COLO668 (cell line): ENCODE data around the gene C4orf36.

Source experiments
- DNase-seq: peaks from one replicate; lab custom pipeline; 2025; ENCODE audit not compliant: unreplicated experiment; lab: John Stamatoyannopoulos, UW

The C4orf36 gene, protein sequence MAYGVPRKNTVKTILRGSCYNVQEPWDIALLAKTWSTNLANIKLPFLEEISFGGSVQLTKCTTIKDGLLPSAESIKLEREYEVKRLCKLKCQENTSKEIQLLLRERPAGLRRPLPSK

GRCh38 chr4:86891762-86892635, at the start of gene C4orf36:
Gene C4orf36 (minus strand): TSS chr4:86892422. CDS start chr4:86891520, 902 bp downstream.
- peak; percentile 77 for DNase-seq

GRCh38 chr4:86940920-86941460, 48.8 kb upstream of the C4orf36 start:
- no peak for DNase-seq

GRCh38 chr4:86939729-86940575, 47.7 kb upstream of the C4orf36 start:
- DNase-seq: no peak

- no peak for DNase-seq
Observed at GRCh38 chr4:86938771-86939520, 46.7 kb upstream of the C4orf36 start.

DNA sequence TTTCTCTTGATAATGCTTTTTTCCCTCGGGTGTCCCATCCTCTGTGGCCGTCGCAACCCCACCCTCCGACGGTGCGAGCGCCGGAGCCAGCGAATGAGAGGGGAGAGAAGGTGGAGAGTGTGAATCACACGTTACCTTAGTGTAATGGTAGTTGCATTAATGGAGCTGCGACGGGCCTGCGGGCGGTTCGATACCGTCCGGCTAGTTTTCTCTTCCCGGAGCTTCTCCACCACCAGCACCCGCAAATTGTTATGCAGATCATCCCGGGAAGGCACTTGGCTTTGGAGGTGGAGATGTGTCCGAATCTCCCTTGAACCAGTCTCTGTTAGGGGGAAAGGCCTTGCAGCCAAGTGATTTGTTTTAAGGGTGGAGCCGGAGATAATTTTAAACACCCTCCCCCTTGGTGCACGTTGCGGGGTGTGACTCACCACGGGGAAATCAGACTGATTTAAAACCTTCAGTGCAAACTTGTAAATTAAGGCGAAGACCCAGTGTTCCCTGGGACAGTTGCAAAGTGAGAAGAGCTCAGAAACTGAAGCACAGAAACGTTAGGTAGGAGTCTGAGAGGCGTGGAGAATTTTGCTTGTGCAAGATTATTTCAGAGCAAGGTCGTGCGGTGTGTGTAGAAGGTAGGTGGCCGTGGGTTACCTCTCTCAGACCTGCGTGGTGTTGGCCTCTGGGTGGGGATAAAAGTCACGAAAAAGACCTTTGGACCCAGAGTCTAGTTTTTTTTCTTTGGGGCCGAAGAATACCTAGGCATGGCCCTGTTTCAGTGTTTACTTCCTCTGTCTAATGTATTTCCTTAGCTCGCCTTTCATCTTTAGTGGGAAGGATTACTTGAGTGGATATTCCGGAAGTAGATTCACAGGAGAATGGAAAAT, 43.9 kb upstream of the C4orf36 start:
- peak; percentile 68 for DNase-seq

GRCh38 chr4:86935566-86935852, 43.3 kb upstream of the C4orf36 start:
- no peak for DNase-seq

GRCh38 chr4:86934771-86935565, 42.7 kb upstream of the C4orf36 start, which contains the start of gene AFF1:
Gene AFF1 (plus strand): TSS chr4:86935011. CDS start chr4:86948534, 13,523 bp downstream.
- peak; percentile 95 for DNase-seq

DNA sequence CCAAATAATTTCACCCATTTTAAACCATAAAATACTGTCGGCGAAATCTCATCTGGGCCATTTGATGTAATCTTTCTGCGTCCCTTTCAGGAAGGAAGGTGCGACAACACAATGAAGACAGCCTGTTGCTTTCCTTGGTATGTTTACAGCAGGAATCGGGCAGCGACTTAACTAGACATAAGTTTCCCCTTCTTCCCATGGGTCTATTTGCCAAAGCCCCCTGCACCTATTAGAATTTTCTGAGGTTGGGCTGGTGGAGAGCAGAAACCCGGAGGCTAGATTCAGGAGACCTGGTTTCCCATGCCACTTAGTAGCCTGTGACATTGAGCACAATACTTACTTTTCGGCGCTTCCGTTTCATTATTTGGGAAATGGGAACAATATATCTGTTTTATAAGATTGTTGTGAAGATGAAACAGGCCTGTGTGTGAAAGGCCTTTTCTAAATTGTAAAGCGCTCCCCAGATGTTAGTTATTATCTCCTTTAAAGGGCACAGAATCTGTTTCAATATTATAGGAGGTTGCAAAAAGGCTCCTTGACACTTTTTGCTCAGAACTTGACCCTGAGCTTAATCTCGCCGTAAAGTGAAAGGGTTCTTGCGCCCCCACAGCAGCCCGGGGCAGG, 42.0 kb upstream of the C4orf36 start:
- DNase-seq: no peak

DNA sequence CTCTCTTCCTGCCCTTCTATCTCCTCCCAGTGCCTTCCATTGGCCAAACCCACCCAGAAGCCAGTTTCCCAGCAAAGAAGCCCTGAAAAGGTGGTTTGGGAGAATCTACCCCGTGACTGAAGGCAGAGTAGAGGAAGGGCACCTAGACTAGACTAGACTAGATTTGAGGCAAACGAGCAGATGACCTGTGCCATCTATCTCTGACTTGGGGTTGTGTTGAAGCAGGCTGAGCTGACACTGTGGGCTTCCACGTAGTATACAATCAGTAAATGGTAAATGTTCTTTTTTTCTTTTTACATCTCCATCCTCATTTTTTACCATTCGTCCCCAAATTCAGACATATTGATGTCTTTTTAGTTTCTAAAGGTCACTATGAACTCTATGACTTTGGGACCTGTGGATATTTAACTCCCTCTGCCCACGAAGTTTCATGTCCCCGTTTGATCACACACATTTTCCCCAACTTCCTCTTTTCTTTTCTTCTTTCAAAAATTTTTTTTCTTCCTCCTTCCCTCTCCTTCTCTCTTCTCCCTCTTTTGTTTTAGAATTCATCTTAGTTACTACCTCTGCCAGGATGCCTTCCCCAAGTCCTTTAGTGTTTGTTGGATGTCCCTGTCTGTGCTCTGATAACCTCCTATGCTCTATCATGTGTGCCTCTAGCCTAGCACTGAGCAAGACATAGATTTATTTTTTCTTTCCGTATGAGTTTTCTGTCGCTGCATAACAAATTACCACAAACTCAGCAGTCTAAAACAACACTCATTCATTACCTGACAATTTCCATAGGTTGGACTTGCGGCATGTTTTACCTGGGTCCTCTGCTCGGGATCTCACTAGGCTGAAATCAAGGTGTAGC, 36.4 kb upstream of the C4orf36 start:
- no peak for DNase-seq

GRCh38 chr4:86927843-86928395, 35.7 kb upstream of the C4orf36 start:
- peak; percentile 21 for DNase-seq

DNA sequence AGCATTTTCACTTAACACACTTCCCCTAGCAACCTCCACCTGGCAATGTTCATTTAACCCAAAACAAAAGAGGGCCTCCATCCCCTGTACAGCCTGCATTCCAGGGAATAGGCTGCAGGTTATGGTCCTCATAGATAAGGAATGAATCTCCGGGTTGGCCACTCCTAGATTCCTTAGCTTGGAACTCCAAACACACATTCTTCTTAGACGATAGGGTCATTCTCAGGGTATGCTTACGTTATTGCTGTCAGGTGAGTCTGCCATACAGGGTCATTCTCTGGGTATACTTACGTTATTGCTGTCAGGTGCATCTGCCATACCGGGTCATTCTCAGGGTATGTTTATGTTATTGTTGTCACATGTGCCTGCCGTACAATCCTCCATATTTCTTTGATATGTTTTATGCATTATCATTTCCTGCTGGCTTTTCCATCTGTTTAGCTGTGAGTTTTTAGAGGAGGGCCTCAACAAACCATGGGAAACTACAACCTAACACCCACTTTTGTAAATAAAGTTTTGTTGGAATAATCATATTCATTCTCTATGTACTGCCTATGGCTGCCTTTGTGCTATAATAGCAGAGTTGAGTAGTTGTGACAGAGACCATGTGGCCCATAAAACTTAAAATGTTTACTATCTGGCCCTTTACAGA, 34.3 kb upstream of the C4orf36 start:
- DNase-seq: no peak

DNA sequence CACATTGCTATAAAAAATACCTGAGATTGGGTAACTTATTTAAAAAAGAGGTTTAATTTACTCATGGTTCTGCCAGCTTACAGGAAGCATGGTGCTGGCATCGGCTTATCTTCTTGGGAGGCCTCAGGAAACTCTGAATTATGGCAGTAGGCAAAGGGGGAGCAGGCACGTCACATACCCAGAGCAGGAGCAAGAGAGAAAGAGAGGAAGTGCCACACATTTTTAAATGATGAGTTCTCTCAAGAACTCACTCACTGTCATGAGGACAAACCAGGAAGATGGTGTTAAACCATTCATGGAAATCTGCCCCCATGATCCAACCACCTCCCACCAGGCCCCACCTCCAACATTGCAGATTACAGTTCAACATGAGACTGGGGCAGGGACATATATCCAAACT, 32.6 kb upstream of the C4orf36 start:
- DNase-seq: no peak

DNA sequence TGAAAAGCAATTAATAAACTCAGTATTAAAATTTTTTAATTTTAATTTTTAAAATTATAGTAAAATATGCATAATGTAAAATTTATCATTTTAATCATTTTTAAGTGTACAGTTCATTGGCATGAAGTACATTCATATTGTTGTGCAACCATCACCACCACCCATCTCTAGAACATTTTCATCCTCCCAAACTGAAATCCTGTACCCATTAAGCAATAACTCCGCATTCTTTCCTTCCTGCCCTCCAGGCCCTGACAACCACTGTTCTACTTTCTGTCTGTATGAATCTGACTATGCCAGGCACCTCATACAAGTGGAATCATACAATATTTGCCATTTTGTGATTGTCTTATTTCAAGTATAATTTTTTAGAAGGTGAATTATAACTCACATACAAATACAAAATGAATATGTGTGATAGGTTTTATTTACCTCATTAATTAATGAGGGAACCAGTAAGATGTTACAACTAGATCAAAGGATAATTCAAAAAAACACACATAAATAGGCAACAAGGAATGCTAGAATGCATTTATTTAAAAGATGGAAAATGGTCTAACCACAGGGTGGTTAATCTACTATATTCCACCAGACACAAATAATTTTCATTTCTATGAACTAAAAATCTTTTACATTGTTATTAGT, 29.5 kb upstream of the C4orf36 start:
- no peak for DNase-seq

DNA sequence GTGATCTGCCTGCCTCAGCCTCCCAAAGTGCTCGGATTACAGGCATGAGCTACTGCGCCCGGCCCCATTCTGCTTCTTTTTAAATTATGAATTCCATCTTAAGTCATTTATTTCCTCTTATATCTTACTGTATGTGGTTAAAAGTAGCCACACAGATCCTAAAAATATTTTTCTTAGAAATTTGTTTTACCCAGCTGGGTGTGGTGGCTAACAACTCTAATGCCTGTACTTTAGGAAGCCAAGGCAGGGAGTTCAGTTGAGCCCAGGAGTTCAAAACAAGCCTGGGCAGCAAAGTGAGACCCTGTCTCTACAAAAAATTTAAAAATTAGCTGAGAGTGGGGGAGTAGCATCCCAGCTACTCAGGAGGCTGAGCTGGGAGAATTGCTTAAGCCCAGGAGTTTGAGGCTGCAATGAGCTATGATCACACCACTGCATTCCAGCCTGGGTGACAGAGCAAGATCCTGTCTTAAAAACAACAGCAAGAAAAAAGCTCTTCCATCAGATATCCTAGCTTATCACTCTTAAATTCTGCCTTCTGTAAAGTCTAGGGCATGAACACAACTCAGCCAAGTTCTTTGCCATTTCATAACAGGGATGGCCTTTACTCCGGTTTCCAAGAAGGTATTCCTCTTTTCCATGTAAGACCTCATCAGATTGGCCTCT, 27.5 kb upstream of the C4orf36 start:
- no peak for DNase-seq

DNA sequence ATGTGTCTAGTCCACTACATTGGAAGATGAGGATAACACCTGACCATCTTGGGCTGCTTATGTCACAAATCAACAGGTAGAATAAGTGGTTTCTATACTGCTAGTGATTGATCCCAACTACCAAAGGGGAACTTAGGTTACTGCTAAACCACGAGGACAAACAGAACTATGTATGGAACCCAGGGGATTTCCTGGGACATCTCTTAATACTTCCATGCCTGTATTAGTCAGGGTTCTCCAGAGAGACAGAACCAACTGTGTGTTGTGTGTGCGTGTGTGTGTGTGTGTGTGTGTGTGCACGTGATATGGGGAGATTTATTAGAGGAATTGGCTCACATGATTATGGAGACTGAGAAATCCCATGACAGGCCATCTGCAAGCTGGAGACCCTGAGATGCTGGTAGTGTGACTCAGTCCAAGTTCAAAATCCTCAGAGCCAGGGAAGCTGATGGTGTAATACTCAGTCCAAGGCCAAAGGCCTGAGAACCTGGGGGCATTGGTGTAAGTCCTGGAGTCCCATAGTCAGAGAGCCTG, 26.4 kb upstream of the C4orf36 start:
- DNase-seq: no peak
